GM19372 (cell line): ENCODE data around the gene RAD51B.

Experiments
- ATAC-seq: cut with Tn5 transposase; IDR thresholded peaks from one replicate; pipeline ENCODE4 v1.9.1; 2021; ENCODE audit warnings: mild to moderate bottlenecking, low read depth, moderate library complexity; ENCODE audit not compliant: unreplicated experiment

RAD51B gene

GRCh38 chr14:68770553-68771286 lies 951.1 kb downstream of the RAD51B start:
- no peak for ATAC-seq

GRCh38 chr14:68771631-68772030 lies 952.1 kb downstream of the RAD51B start:
- no peak for ATAC-seq

GRCh38 chr14:68772761-68773381 lies 953.3 kb downstream of the RAD51B start:
- ATAC-seq: no peak

- ATAC-seq: no peak
Measured at GRCh38 chr14:68774771-68775613, 955.4 kb downstream of the RAD51B start.

GRCh38 chr14:68775614-68776126 lies 956.1 kb downstream of the RAD51B start:
- no peak for ATAC-seq

- no peak for ATAC-seq
Measured at GRCh38 chr14:68777644-68778043, 958.1 kb downstream of the RAD51B start.
